Heart left ventricle (tissue), 16 donors: ENCODE measurements around the gene OR6K2. TPM values are rescaled to one million over a fixed set of nuclear protein-coding genes. Genes with fewer than 3 reads are reported as not detected.
"Not testable (repeated sequence)": the region's sequence is repeated elsewhere in the genome, so short reads cannot be mapped to it uniquely, and the experiment has no call there.

Source experiments
- ATAC-seq, 4 donors: fragments of 200-7000 bp; cut with Tn5 transposase; one replicate each; pipeline ENCODE4 v1.9.1; 2020 to 2022; ENCODE audit warnings: moderate library complexity in 4 of 4, mild to moderate bottlenecking in 3 of 4, moderate number of reproducible peaks in 1 of 4
- DNase-seq, 5 donors: peaks; one replicate each; pipeline ENCODE4 v3.0.0-alpha.2; 2020
- H3K27ac ChIP-seq, 12 donors: fragments of 200-600 bp; sonication (generic) in 4 of 12; one replicate each; pipeline versions ENCODE4 v1.5.0 to v1.8.0; 2016 to 2022; ENCODE audit warnings: mild to moderate bottlenecking in 2 of 12
- H3K27me3 ChIP-seq, 9 donors: fragments of 200-600 bp; sonication (generic) in 2 of 9; one replicate each; pipeline versions ENCODE4 v1.5.1 to v1.8.0; 2016 to 2022; ENCODE audit warnings: mild to moderate bottlenecking in 3 of 9
- H3K36me3 ChIP-seq, 9 donors: fragments of 200-600 bp; sonication (generic) in 2 of 9; one replicate each; pipeline versions ENCODE4 v1.5.0 to v1.8.0; 2018 to 2022; ENCODE audit warnings: mild to moderate bottlenecking in 2 of 9
- H3K4me1 ChIP-seq, 12 donors: fragments of 200-600 bp; sonication (generic) in 4 of 12; one replicate each; pipeline versions ENCODE4 v1.5.0 to v1.8.0; 2016 to 2022; ENCODE audit warnings: mild to moderate bottlenecking in 3 of 12
- H3K4me3 ChIP-seq, 12 donors: fragments of 200-600 bp; sonication (generic) in 4 of 12; one replicate each; pipeline versions ENCODE4 v1.5.0 to v1.8.0; 2017 to 2022; ENCODE audit warnings: mild to moderate bottlenecking in 9 of 12, moderate library complexity in 4 of 12
- H3K9me3 ChIP-seq, 12 donors: fragments of 200-600 bp; sonication (generic) in 4 of 12; one replicate each; pipeline versions ENCODE4 v1.5.0 to v1.8.0; 2016 to 2022; ENCODE audit warnings: mild to moderate bottlenecking in 1 of 12
- CTCF ChIP-seq, 12 donors: fragments of 200-600 bp; sonication (generic) in 4 of 12; IDR thresholded peaks; one replicate each; pipeline versions ENCODE4 v1.5.0 to v1.8.0; 2018 to 2022; ENCODE audit warnings: antibody characterized with exemption in 12 of 12, mild to moderate bottlenecking in 5 of 12
- POLR2A ChIP-seq, 2 donors: fragments of 450-650 bp; IDR thresholded peaks; one replicate each; pipeline ENCODE4 v1.6.1; 2017; ENCODE audit warnings: antibody characterized with exemption in 2 of 2, mild to moderate bottlenecking in 2 of 2, moderate library complexity in 2 of 2
- WGBS, 4 donors: extraction: QIAGEN DNeasy Blood & Tissue Kit in 2 of 4; methylation state at CpG; one replicate each; pipeline versions ENCODE4 v1.1.5 to v1.1.7; 2013 to 2018; 5-methylcytosine and 5-hydroxymethylcytosine counted together
- intact Hi-C, 10 donors: fragments of 100-400 bp; cut with DNase I; formaldehyde crosslinking; loops; one replicate each; pipeline versions ENCODE4 v1.11.1 to v1.14.2; 2022
- polyA plus RNA-seq, 2 donors: library from polyadenylated mRNA; stranded (reverse); fragments of 200-250 nt; gene quantifications; one replicate each; pipeline ENCODE4 v1.2.3, GENCODE V29; 2013
- total RNA-seq, 9 donors: library from RNA; depleted of rRNA in 2 of 9; stranded (reverse); fragments of >200 nt in 2 of 9; fragmentation: NEBNext Ultra II Directional in 3 of 9; extraction: Animal tissue kit (Norgen Biotek cat#: 25700) in 3 of 9; gene quantifications; one replicate each; pipeline versions ENCODE4 v1.1.0 to v1.2.4, GENCODE V29; 2016 to 2023
- donor health status: ischemic (EF 13 %, LVEDD 7.1; RV severe dilation, severe dysfunction).
- donor health status: healthy with polysubstance abuse.
- donor health status: DM: no; HTN: yes; CAD: no.
- donor health status: DM: no; HTN: no; CAD: no.
- donor health status: ischemic (EF 25% LVEDD 6.9; RV normal size, moderate dysfunction).
- donor health status: ischemic (EF 25% LVEDD 5.7; RV mildly dilated, moderate dysfunction).
- donor health status: healthy.
- donor health status: DM: yes; HTN: yes; CAD: no.
- donor health status: ischemic (EF 35%, LVEDD 5.7; RV mildly dilated, moderate dysfunction).
- donor health status: nonischemic (EF 11% LVEDD 7.7; RV severe dilation, severe dysfunction).
- donor health status: DM: yes; HTN: yes; CAD: no.
- donor health status: PGD.
- donor health status: ischemic (EF 29% LVEDD 5.4; RV normal size, mild dysfunction).
- donor health status: nonischemic (EF 23%, LVEDD 6.1; RV moderate dilation, normal function).

Gene OR6K2
- total and polyA plus RNA-seq, 11 donors = not detected

- ATAC-seq (no peak), DNase-seq (no peak)
- no peak for TF ChIP-seq POLR2A (IDR thresholded peaks at IDR 0.05)
- TF ChIP-seq CTCF (IDR thresholded peaks at IDR 0.05) = no peak
- no peak overlapping the region for H3K4me3 ChIP-seq
- H3K4me1 ChIP-seq = no peaks in the 10 kb centered on the region
- intact Hi-C loops = no loop called here
- 63 to 73% (median 69%) methylated on average over 4 of the region's 4 CpGs for WGBS, 4 donors
- H3K36me3 ChIP-seq = no peaks in the 10 kb centered on the region
- H3K27me3 ChIP-seq = no peaks in the 10 kb centered on the region
- no peak overlapping the region for H3K27ac ChIP-seq
- no peaks in the 10 kb centered on the region for H3K9me3 ChIP-seq
These were observed 10.6 kb upstream of the OR6K2 start for GRCh38 chr1:158711098-158711497.

GRCh38 chr1:158706096-158706495, 5.6 kb upstream of the OR6K2 start:
- 70 to 83% (median 82%) methylated on average over 2 of the region's 2 CpGs for WGBS, 4 donors
- ATAC-seq (no peak), DNase-seq (no peak)
- Histone ChIP-seq H3K27ac (no peak overlapping the region), H3K4me1 (no peaks in the 10 kb centered on the region), H3K36me3 (no peaks in the 10 kb centered on the region), H3K9me3 (no peaks in the 10 kb centered on the region), H3K4me3 (no peak overlapping the region), H3K27me3 (no peaks in the 10 kb centered on the region)
- TF ChIP-seq CTCF (IDR thresholded peaks at IDR 0.05) (no peak), POLR2A (IDR thresholded peaks at IDR 0.05) (no peak)
- intact Hi-C loops = no loop called here

GRCh38 chr1:158694596-158694995, 5.9 kb downstream of the OR6K2 start:
- intact Hi-C loops = no loop called here
- Histone ChIP-seq H3K9me3 (no peaks in the 10 kb centered on the region), H3K4me1 (no peaks in the 10 kb centered on the region), H3K4me3 (no peak overlapping the region), H3K27ac (no peak overlapping the region), H3K27me3 (no peaks in the 10 kb centered on the region), H3K36me3 (no peaks in the 10 kb centered on the region)
- ATAC-seq (no peak), DNase-seq (no peak)
- TF ChIP-seq POLR2A (IDR thresholded peaks at IDR 0.05) = no peak
- 81 to 85% (median 84%) methylated on average over 2 of the region's 2 CpGs for WGBS, 4 donors

GRCh38 chr1:158692356-158692755, 8.1 kb downstream of the OR6K2 start:
- DNase-seq = no peak
- no peak overlapping the region for H3K4me3 ChIP-seq
- H3K27ac ChIP-seq = no peak overlapping the region
- H3K4me1 ChIP-seq = no peaks in the 10 kb centered on the region
- no peaks in the 10 kb centered on the region for H3K27me3 ChIP-seq
- H3K36me3 ChIP-seq = no peaks in the 10 kb centered on the region
- intact Hi-C loops = no loop called here
- TF ChIP-seq CTCF (IDR thresholded peaks at IDR 0.05) (no peak), POLR2A (IDR thresholded peaks at IDR 0.05) (no peak)
- H3K9me3 ChIP-seq = no peaks in the 10 kb centered on the region
- no peak for ATAC-seq

- Histone ChIP-seq H3K9me3 (no peaks in the 10 kb centered on the region), H3K27ac (no peak overlapping the region), H3K4me3 (no peak overlapping the region), H3K27me3 (no peaks in the 10 kb centered on the region), H3K36me3 (no peaks in the 10 kb centered on the region), H3K4me1 (no peaks in the 10 kb centered on the region)
- intact Hi-C loops = no loop called here
- DNase-seq (no peak), ATAC-seq (no peak)
- TF ChIP-seq POLR2A (IDR thresholded peaks at IDR 0.05) (no peak), CTCF (IDR thresholded peaks at IDR 0.05) (no peak)
These were observed 8.5 kb downstream of the OR6K2 start for GRCh38 chr1:158691907-158692306.

GRCh38 chr1:158691149-158691548, 9.3 kb downstream of the OR6K2 start:
- H3K36me3 ChIP-seq, H3K4me1 ChIP-seq, H3K9me3 ChIP-seq, intact Hi-C loops, DNase-seq, H3K27ac ChIP-seq, H3K27me3 ChIP-seq, H3K4me3 ChIP-seq, ATAC-seq: not testable (repeated sequence)
- WGBS, 4 donors = 56 to 71% (median 63%) methylated on average over 1 of the region's 1 CpG
